Gastroesophageal sphincter (tissue), 4 donors: Measurements from ENCODE around the gene COL6A1. TPM values are rescaled to one million over a fixed set of nuclear protein-coding genes. Genes with fewer than 3 reads are reported as not detected.
A peak's percentile ranks its signal among the peaks of the same experiment; 100 is the strongest.

Experiments used
- ATAC-seq: fragments of 150-250 bp; one replicate; pipeline ENCODE4 v1.9.1; 2016; ENCODE audit warnings: mild to moderate bottlenecking, moderate library complexity
- H3K27ac ChIP-seq, 4 donors: fragments of 200-600 bp; sonication (generic) in 3 of 4; 1 replicate in 3 of 4; 2 replicates in 1 of 4; pipeline ENCODE4 v1.5.1; 2016 to 2019
- H3K27me3 ChIP-seq: fragments of 200-600 bp; sonication (generic); one replicate; pipeline ENCODE4 v1.5.1; 2019
- H3K36me3 ChIP-seq, 2 donors: fragments of 200-600 bp; sonication (generic); one replicate each; pipeline ENCODE4 v1.5.1; 2019; ENCODE audit warnings: control low read depth in 1 of 2
- H3K4me1 ChIP-seq, 3 donors: fragments of 200-600 bp; sonication (generic); 1 replicate in 2 of 3; 2 replicates in 1 of 3; pipeline ENCODE4 v1.5.1; 2016 to 2019; ENCODE audit warnings: control low read depth in 2 of 3
- H3K4me3 ChIP-seq, 2 donors: fragments of 200-600 bp; sonication (generic); one replicate each; pipeline ENCODE4 v1.5.1; 2019; ENCODE audit warnings: mild to moderate bottlenecking in 1 of 2, moderate library complexity in 1 of 2
- H3K9me3 ChIP-seq, 3 donors: fragments of 200-600 bp; sonication (generic); one replicate each; pipeline ENCODE4 v1.5.1; 2017 to 2019; ENCODE audit warnings: control low read depth in 2 of 3
- CTCF ChIP-seq, 4 experiments: fragments of 200-600 bp in 2 of 4; fragments of 450-650 bp in 2 of 4; sonication (generic) in 1 of 4; IDR thresholded peaks; one replicate each; pipeline ENCODE4 v1.5.1; 2017 to 2019; ENCODE audit warnings: antibody characterized with exemption in 4 of 4, mild to moderate bottlenecking in 2 of 4, moderate library complexity in 2 of 4
- EP300 ChIP-seq: sonication (generic); formaldehyde crosslinking; IDR thresholded peaks from one replicate; pipeline ENCODE4 v1.6.1; 2017; ENCODE audit warnings: antibody characterized with exemption, mild to moderate bottlenecking
- POLR2A ChIP-seq, 2 donors: fragments of 450-650 bp; IDR thresholded peaks; one replicate each; pipeline ENCODE4 v1.6.1; 2017; ENCODE audit warnings: antibody characterized with exemption in 2 of 2, mild to moderate bottlenecking in 2 of 2, moderate library complexity in 1 of 2
- POLR2AphosphoS5 ChIP-seq: sonication (generic); formaldehyde crosslinking; IDR thresholded peaks from one replicate; pipeline ENCODE4 v1.6.1; 2017; ENCODE audit warnings: antibody characterized with exemption
- WGBS, 2 donors: methylation state at CpG; one replicate each; pipeline ENCODE4 v1.1.5; 2018; ENCODE audit warnings: low coverage in 1 of 2; 5-methylcytosine and 5-hydroxymethylcytosine counted together
- total RNA-seq, 4 donors: library from RNA; depleted of rRNA; stranded (reverse); fragments of >200 nt; gene quantifications; one replicate each; pipeline ENCODE4 v1.1.0, GENCODE V29; 2016

Gene COL6A1
- total RNA-seq, 4 donors from 2014 or later, result 477 to 1,231 (median 878) TPM

- Histone ChIP-seq H3K36me3 (peaks cover 0 to 63% of the 10 kb centered on the region in 2 donors), H3K27me3 (no peaks in the 10 kb centered on the region), H3K9me3 (no peaks in the 10 kb centered on the region), H3K27ac (peak overlapping the region; percentile 55 to 99 (median 95)), H3K4me1 (peaks cover 0 to 73% (median 37%) of the 10 kb centered on the region in 3 donors), H3K4me3 (peak overlapping the region in 1 of 2 donors; percentile 13)
- ATAC-seq, result no peak
- 64 to 81% methylated on average over 7 of the region's 37 CpGs for WGBS, 2 donors
- no peak for TF ChIP-seq POLR2AphosphoS5
- no peak for TF ChIP-seq EP300
- no peak for TF ChIP-seq CTCF (IDR thresholded peaks at IDR 0.05)
- no peak for TF ChIP-seq POLR2A (IDR thresholded peaks at IDR 0.05)
These were observed 4.1 kb downstream of the COL6A1 start for GRCh38 chr21:45985471-45986315.

- ATAC-seq, result no peak
These were observed 4.9 kb downstream of the COL6A1 start for GRCh38 chr21:45986316-45987051.

GRCh38 chr21:45987121-45987711, 5.6 kb downstream of the COL6A1 start:
- no peaks in the 10 kb centered on the region for H3K9me3 ChIP-seq
- H3K27ac ChIP-seq, result peak overlapping the region in 3 of 4 donors; percentile 94 to 99 (median 96)
- 77 to 79% methylated on average over 4 to 17 of the region's 29 CpGs for WGBS, 2 donors
- H3K4me3 ChIP-seq, result no peak overlapping the region
- TF ChIP-seq CTCF (IDR thresholded peaks at IDR 0.05) (no peak), POLR2AphosphoS5 (no peak), EP300 (no peak), POLR2A (IDR thresholded peaks at IDR 0.05) (no peak)
- peaks cover 0 to 83% (median 44%) of the 10 kb centered on the region in 3 donors for H3K4me1 ChIP-seq
- peaks cover 0 to 79% of the 10 kb centered on the region in 2 donors for H3K36me3 ChIP-seq
- H3K27me3 ChIP-seq, result no peaks in the 10 kb centered on the region
- ATAC-seq, result no peak

More at GRCh38 chr21:45986316-45987051, 4.9 kb downstream of the COL6A1 start:
- H3K27ac ChIP-seq, result peak overlapping the region in 3 of 4 donors; percentile 94 to 99 (median 96)
- peaks cover 0 to 75% (median 39%) of the 10 kb centered on the region in 3 donors for H3K4me1 ChIP-seq
- H3K27me3 ChIP-seq, result no peaks in the 10 kb centered on the region
- H3K4me3 ChIP-seq, result peak overlapping the region in 1 of 2 donors; percentile 13
- no CpG with 5 or more reads among the region's 36 CpGs for WGBS, 2 donors
- peaks cover 0 to 71% of the 10 kb centered on the region in 2 donors for H3K36me3 ChIP-seq
- no peaks in the 10 kb centered on the region for H3K9me3 ChIP-seq
- TF ChIP-seq POLR2AphosphoS5 (no peak), EP300 (no peak), POLR2A (IDR thresholded peaks at IDR 0.05) (no peak), CTCF (IDR thresholded peaks at IDR 0.05) (no peak)

GRCh38 chr21:45988366-45989347, 7.1 kb downstream of the COL6A1 start:
- Histone ChIP-seq H3K36me3 (peaks cover 0 to 93% of the 10 kb centered on the region in 2 donors), H3K9me3 (no peaks in the 10 kb centered on the region), H3K4me3 (no peak overlapping the region), H3K27me3 (no peaks in the 10 kb centered on the region), H3K27ac (peak overlapping the region in 3 of 4 donors; percentile 79 to 81 (median 80)), H3K4me1 (peaks cover 0 to 93% (median 56%) of the 10 kb centered on the region in 3 donors)
- no peak for ATAC-seq
- TF ChIP-seq POLR2A (IDR thresholded peaks at IDR 0.05), result no peak
- WGBS, 2 donors, result 52 to 68% methylated on average over 10 to 14 of the region's 36 CpGs
